Ovary (tissue), 3 donors: ENCODE results near the gene PLLP.

Source experiments
- CTCF ChIP-seq, 3 donors: fragments of 450-650 bp in 2 of 3; fragments of 200-600 bp in 1 of 3; IDR thresholded peaks; one replicate each; pipeline versions ENCODE4 v1.5.1 to v1.8.0; 2016 to 2022; ENCODE audit warnings: antibody characterized with exemption in 3 of 3, mild to moderate bottlenecking in 1 of 3
- POLR2A ChIP-seq: fragments of 450-650 bp; IDR thresholded peaks from one replicate; pipeline ENCODE4 v1.6.1; 2017; ENCODE audit warnings: antibody characterized with exemption, mild to moderate bottlenecking, moderate library complexity
- donor health status: DM: no; HTN: no; CAD: no.

- TF ChIP-seq POLR2A (no peak), CTCF (IDR thresholded peaks at IDR 0.05) (no peak)
Observed at GRCh38 chr16:57261806-57262205, 22.7 kb downstream of the PLLP start.
